Activated CD4-positive, alpha-beta memory T cell treated with anti-CD3 and anti-CD28 coated beads for 36 hours (primary cell): ENCODE measurements around the gene TRIOBP. TPM values are rescaled to one million over a fixed set of nuclear protein-coding genes. Genes with fewer than 3 reads are reported as not detected.

Experiments used
- CTCF ChIA-PET: fragments of 350-600 bp; sonication (Branson Sonifier 250); formaldehyde crosslinking; loops from one replicate; lab custom pipeline; 2021; ENCODE audit warnings: antibody characterized with exemption, inconsistent platforms; lab: Charles Lee
- POLR2A ChIA-PET: fragments of 350-600 bp; sonication (Branson Sonifier 250); formaldehyde crosslinking; loops from one replicate; lab custom pipeline; 2021; ENCODE audit warnings: antibody characterized with exemption; lab: Charles Lee
- DNase-seq: peaks from one replicate; pipeline ENCODE4 v3.0.0-alpha.2; 2020
- H3K27ac Mint-ChIP-seq: one replicate; pipeline ENCODE4 v1.8.0; 2021; ENCODE audit warnings: mixed read lengths
- H3K27me3 Mint-ChIP-seq: one replicate; pipeline ENCODE4 v1.8.0; 2021; ENCODE audit warnings: mixed read lengths
- H3K36me3 Mint-ChIP-seq: one replicate; pipeline ENCODE4 v1.8.0; 2021; ENCODE audit warnings: mixed read lengths
- H3K4me1 Mint-ChIP-seq: one replicate; pipeline ENCODE4 v1.8.0; 2021; ENCODE audit warnings: low read depth, mixed read lengths
- H3K4me3 Mint-ChIP-seq: one replicate; pipeline ENCODE4 v1.8.0; 2021; ENCODE audit warnings: mild to moderate bottlenecking, mixed read lengths
- H3K9me3 Mint-ChIP-seq: one replicate; pipeline ENCODE4 v1.8.0; 2021; ENCODE audit warnings: mixed read lengths
- intact Hi-C: fragments of 100-400 bp; cut with micrococcal nuclease; formaldehyde crosslinking; loops from one replicate; pipeline ENCODE4 v1.15.1; 2023
- total RNA-seq, 2 experiments: library from RNA; stranded (reverse); gene quantifications; one replicate each; pipeline ENCODE4 v1.2.3, GENCODE V29; 2021

TRIOBP gene
- total RNA-seq, 2 experiments from 2014 or later: 25.0 to 26.8 TPM

GRCh38 chr22:37759281-37759680, 62.4 kb downstream of the TRIOBP start:
- no peak for DNase-seq
- no peaks in the 10 kb centered on the region for H3K4me1 Mint-ChIP-seq
- H3K4me3 Mint-ChIP-seq: no peak overlapping the region
- POLR2A ChIA-PET: no interaction called here
- intact Hi-C loops: no loop called here
- H3K27ac Mint-ChIP-seq: no peak overlapping the region
- CTCF ChIA-PET: interaction anchor here (0.6 kb wide), 1 partner anchor 39 kb away, joined by 3 read pairs; no protein-coding TSS in a partner anchor
- no peaks in the 10 kb centered on the region for H3K9me3 Mint-ChIP-seq
- H3K36me3 Mint-ChIP-seq: peaks cover 10% of the 10 kb centered on the region
- H3K27me3 Mint-ChIP-seq: no peaks in the 10 kb centered on the region

DNA sequence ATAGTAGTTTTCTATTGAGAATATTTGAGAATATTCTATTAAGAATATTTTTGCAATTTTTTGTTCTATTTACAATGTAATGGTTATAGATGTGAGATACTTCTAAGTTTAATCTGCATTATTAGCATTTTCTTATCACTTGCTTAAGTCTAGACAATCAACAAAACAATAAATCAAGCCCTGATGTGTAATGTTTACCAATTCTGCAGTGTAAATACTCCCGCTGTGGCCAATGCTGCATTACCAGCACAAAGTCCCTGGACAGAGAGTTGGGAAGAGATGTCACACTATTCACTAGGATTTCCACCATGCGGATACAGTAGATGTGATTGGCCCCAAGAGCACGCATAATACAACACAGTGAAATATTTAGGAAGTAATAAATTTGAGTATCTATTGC, 63.3 kb downstream of the TRIOBP start:
- H3K4me3 Mint-ChIP-seq: no peak overlapping the region
- no peak for DNase-seq
- no peak overlapping the region for H3K27ac Mint-ChIP-seq
- H3K36me3 Mint-ChIP-seq: peaks cover 9% of the 10 kb centered on the region
- no peaks in the 10 kb centered on the region for H3K4me1 Mint-ChIP-seq
- ChIA-PET CTCF (no interaction called here), POLR2A (no interaction called here)
- intact Hi-C loops: no loop called here
- H3K9me3 Mint-ChIP-seq: no peaks in the 10 kb centered on the region
- H3K27me3 Mint-ChIP-seq: no peaks in the 10 kb centered on the region

- Mint-ChIP-seq H3K9me3 (no peaks in the 10 kb centered on the region), H3K4me3 (no peak overlapping the region), H3K27me3 (no peaks in the 10 kb centered on the region), H3K4me1 (no peaks in the 10 kb centered on the region), H3K36me3 (peaks cover 8% of the 10 kb centered on the region), H3K27ac (no peak overlapping the region)
- intact Hi-C loops: no loop called here
- no peak for DNase-seq
- ChIA-PET POLR2A (no interaction called here), CTCF (no interaction called here)
Measured at GRCh38 chr22:37762389-37762836, 65.6 kb downstream of the TRIOBP start.

DNA sequence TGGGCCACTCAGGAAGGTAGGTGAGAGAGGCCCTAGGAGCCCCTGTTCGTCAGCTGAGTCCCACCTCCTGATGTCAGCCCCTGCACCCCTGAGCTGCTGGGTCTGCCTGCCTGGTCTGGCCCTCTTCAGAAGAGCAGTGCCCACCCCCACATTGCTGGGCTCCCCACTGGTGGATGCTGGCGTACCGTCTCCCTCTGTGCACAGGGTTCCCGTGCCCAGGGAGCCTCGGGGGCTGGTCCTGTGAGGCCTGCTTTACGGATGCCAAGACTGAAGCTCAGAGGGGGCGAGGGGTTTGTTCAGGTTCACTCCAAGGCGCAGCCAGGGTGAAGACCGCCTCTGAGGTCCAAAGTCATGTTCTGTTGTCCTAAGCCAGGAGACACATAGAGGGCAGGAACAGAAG, 66.2 kb downstream of the TRIOBP start:
- intact Hi-C loops: no loop called here
- Mint-ChIP-seq H3K4me3 (no peak overlapping the region), H3K4me1 (no peaks in the 10 kb centered on the region), H3K27me3 (no peaks in the 10 kb centered on the region), H3K9me3 (no peaks in the 10 kb centered on the region), H3K36me3 (peaks cover 8% of the 10 kb centered on the region), H3K27ac (no peak overlapping the region)
- ChIA-PET POLR2A (no interaction called here), CTCF (no interaction called here)
- DNase-seq: no peak

DNA sequence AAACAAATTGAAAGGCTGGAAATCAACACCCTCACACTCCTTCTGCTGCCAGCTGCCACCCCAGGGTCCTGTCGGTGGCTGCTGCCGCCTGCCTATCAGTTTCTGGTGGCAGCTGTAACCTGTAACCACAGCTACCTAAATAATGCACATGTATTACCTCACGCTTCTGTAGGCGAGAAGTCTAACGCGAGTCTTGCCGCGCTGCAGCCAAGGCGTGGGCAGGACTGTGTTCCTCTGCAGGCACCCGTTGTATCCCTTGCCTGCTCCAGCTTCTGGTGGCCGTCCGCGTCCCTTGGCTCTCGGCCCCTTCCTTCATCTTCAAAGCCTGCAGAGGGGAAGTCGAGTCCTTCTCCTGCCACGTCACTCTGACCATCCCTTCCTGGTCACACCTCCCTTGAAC, 66.8 kb downstream of the TRIOBP start:
- Mint-ChIP-seq H3K27ac (no peak overlapping the region), H3K27me3 (no peaks in the 10 kb centered on the region), H3K36me3 (peaks cover 4% of the 10 kb centered on the region), H3K4me1 (no peaks in the 10 kb centered on the region), H3K9me3 (no peaks in the 10 kb centered on the region), H3K4me3 (no peak overlapping the region)
- intact Hi-C loops: no loop called here
- no peak for DNase-seq
- POLR2A ChIA-PET: interaction anchor here (0.9 kb wide), 1 partner anchor 17 kb away, joined by 4 read pairs; no protein-coding TSS in a partner anchor
- CTCF ChIA-PET: no interaction called here

- CTCF ChIA-PET: no interaction called here
- Mint-ChIP-seq H3K4me1 (no peaks in the 10 kb centered on the region), H3K9me3 (no peaks in the 10 kb centered on the region), H3K36me3 (peaks cover 4% of the 10 kb centered on the region), H3K27ac (no peak overlapping the region), H3K27me3 (no peaks in the 10 kb centered on the region), H3K4me3 (no peak overlapping the region)
- POLR2A ChIA-PET: interaction anchor here (0.9 kb wide), 1 partner anchor 18 kb away, joined by 4 read pairs; no protein-coding TSS in a partner anchor
- DNase-seq: no peak
- intact Hi-C loops: no loop called here
Measured at GRCh38 chr22:37764622-37765021, 67.8 kb downstream of the TRIOBP start.

GRCh38 chr22:37765498-37765897, 68.7 kb downstream of the TRIOBP start:
- intact Hi-C loops: no loop called here
- POLR2A ChIA-PET: no interaction called here

GRCh38 chr22:37765953-37766576, 69.2 kb downstream of the TRIOBP start:
- no peak overlapping the region for H3K4me3 Mint-ChIP-seq
- CTCF ChIA-PET: no interaction called here

More at GRCh38 chr22:37765498-37765897, 68.7 kb downstream of the TRIOBP start:
- Mint-ChIP-seq H3K4me1 (no peaks in the 10 kb centered on the region), H3K27ac (no peak overlapping the region), H3K9me3 (no peaks in the 10 kb centered on the region), H3K4me3 (no peak overlapping the region), H3K27me3 (no peaks in the 10 kb centered on the region), H3K36me3 (peaks cover 1% of the 10 kb centered on the region)
- DNase-seq: no peak
- CTCF ChIA-PET: no interaction called here

GRCh38 chr22:37768273-37768672, 71.4 kb downstream of the TRIOBP start:
- intact Hi-C loops: no loop called here
- H3K4me3 Mint-ChIP-seq: no peak overlapping the region
- peaks cover 5% of the 10 kb centered on the region for H3K36me3 Mint-ChIP-seq
- H3K27ac Mint-ChIP-seq: no peak overlapping the region
- no peaks in the 10 kb centered on the region for H3K9me3 Mint-ChIP-seq
- no peaks in the 10 kb centered on the region for H3K27me3 Mint-ChIP-seq
- H3K4me1 Mint-ChIP-seq: no peaks in the 10 kb centered on the region
- no peak for DNase-seq
- ChIA-PET POLR2A (no interaction called here), CTCF (interaction anchor here (0.7 to 1.5 kb wide), 2 partner anchors 9 to 201 kb away, joined by 3 to 6 read pairs; no protein-coding TSS in a partner anchor)

More at GRCh38 chr22:37765953-37766576, 69.2 kb downstream of the TRIOBP start:
- no peaks in the 10 kb centered on the region for H3K9me3 Mint-ChIP-seq
- no peak overlapping the region for H3K27ac Mint-ChIP-seq
- H3K36me3 Mint-ChIP-seq: peaks cover 4% of the 10 kb centered on the region
- DNase-seq: no peak
- intact Hi-C loops: no loop called here
- no peaks in the 10 kb centered on the region for H3K4me1 Mint-ChIP-seq
- POLR2A ChIA-PET: no interaction called here
- no peaks in the 10 kb centered on the region for H3K27me3 Mint-ChIP-seq

DNA sequence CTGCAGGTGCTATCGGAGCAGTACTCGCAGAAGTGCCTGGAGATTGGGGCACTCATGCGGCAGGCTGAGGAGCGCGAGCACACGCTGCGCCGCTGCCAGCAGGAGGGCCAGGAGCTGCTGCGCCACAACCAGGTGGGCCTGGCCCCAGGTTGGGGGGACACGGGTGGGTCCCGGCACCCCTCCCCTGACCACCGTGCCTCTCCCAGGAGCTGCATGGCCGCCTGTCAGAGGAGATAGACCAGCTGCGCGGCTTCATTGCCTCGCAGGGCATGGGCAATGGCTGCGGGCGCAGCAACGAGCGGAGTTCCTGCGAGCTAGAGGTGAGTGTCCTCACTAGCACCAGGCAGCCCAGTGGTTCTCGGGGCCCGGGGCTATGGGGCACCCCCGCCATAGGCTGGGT, 72.2 kb downstream of the TRIOBP start:
- H3K9me3 Mint-ChIP-seq: no peaks in the 10 kb centered on the region
- H3K36me3 Mint-ChIP-seq: peaks cover 5% of the 10 kb centered on the region
- CTCF ChIA-PET: no interaction called here
- no peak for DNase-seq
- intact Hi-C loops: no loop called here
- H3K27me3 Mint-ChIP-seq: no peaks in the 10 kb centered on the region
- POLR2A ChIA-PET: no interaction called here
- H3K27ac Mint-ChIP-seq: no peak overlapping the region
- no peak overlapping the region for H3K4me3 Mint-ChIP-seq
- no peaks in the 10 kb centered on the region for H3K4me1 Mint-ChIP-seq

DNA sequence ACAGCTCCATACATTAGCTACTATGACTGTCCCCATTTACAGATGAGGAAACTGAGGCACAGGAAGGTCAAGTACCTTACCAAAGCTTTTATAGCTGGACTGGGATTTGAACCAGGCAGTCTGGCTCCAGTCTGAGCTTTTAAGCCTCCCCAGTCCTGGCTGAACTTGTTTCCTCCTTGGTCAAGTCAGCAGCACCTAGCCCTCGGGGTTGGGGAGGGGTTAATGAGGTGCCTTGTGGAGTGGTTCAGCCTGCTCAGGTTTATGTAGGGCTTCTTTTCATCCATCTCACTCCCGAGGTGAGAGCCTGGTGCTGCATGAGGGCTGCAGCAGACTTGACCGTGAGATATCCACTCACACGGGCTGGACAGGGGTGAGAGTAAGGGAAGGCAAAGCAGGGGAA, 74.2 kb downstream of the TRIOBP start:
- Mint-ChIP-seq H3K4me3 (no peak overlapping the region), H3K4me1 (no peaks in the 10 kb centered on the region), H3K9me3 (no peaks in the 10 kb centered on the region), H3K27ac (no peak overlapping the region), H3K27me3 (no peaks in the 10 kb centered on the region), H3K36me3 (peaks cover 4% of the 10 kb centered on the region)
- CTCF ChIA-PET: no interaction called here
- POLR2A ChIA-PET: no interaction called here
- intact Hi-C loops: no loop called here
- no peak for DNase-seq

GRCh38 chr22:37771702-37772427, 75.0 kb downstream of the TRIOBP start:
- peaks cover 4% of the 10 kb centered on the region for H3K36me3 Mint-ChIP-seq
- H3K27me3 Mint-ChIP-seq: no peaks in the 10 kb centered on the region
- no peak overlapping the region for H3K4me3 Mint-ChIP-seq
- no peak overlapping the region for H3K27ac Mint-ChIP-seq
- intact Hi-C loops: no loop called here
- POLR2A ChIA-PET: no interaction called here
- no peaks in the 10 kb centered on the region for H3K9me3 Mint-ChIP-seq
- CTCF ChIA-PET: no interaction called here
- H3K4me1 Mint-ChIP-seq: no peaks in the 10 kb centered on the region
- DNase-seq: no peak
